GM10266 (cell line): Measurements from ENCODE around the gene C11orf97.

ENCODE experiments used
- DNase-seq: peaks from one replicate; pipeline ENCODE4 v3.0.0; 2012; ENCODE audit errors: extremely low spot score
- CTCF ChIP-seq: IDR thresholded peaks from 2 replicates; pipeline ENCODE4 v1.5.1; 2012; ENCODE audit warnings: mild to moderate bottlenecking, low read depth; ENCODE audit not compliant: control insufficient read depth, insufficient read depth; ENCODE audit errors: missing control alignments

C11orf97 gene

GRCh38 chr11:94525546-94526324 lies 13.5 kb downstream of the C11orf97 start:
- TF ChIP-seq CTCF = no peak
- DNase-seq = no peak

- no peak for TF ChIP-seq CTCF
- DNase-seq = no peak
These were observed 14.6 kb downstream of the C11orf97 start for GRCh38 chr11:94526645-94527438.

- no peak for TF ChIP-seq CTCF
- no peak for DNase-seq
These were observed 16.3 kb downstream of the C11orf97 start for GRCh38 chr11:94528551-94528950.

- no peak for DNase-seq
- no peak for TF ChIP-seq CTCF
These were observed 19.9 kb downstream of the C11orf97 start for GRCh38 chr11:94532211-94532610.

GRCh38 chr11:94533206-94533605 lies 20.9 kb downstream of the C11orf97 start:
- no peak for DNase-seq
- no peak for TF ChIP-seq CTCF

GRCh38 chr11:94533696-94534630 lies 21.7 kb downstream of the C11orf97 start:
- no peak for TF ChIP-seq CTCF
- no peak for DNase-seq
